Measurements from ENCODE around the gene TPSB2. TPM values are rescaled to one million over a fixed set of nuclear protein-coding genes. Genes with fewer than 3 reads are reported as not detected.
"Not testable (repeated sequence)": the region's sequence is repeated elsewhere in the genome, so short reads cannot be mapped to it uniquely, and the experiment has no call there.

TPSB2 gene
- total RNA-seq, 1 experiment from 2014 or later, result 16.7 TPM

- ChIA-PET CTCF (interaction anchor here (1.0 kb wide), 1 partner anchor 88 kb away, joined by 3 read pairs; no protein-coding TSS in a partner anchor), POLR2A (ENCODE audit: low non-redundant PET) (no interaction called here)
- peaks cover 10% of the 10 kb centered on the region for H3K4me1 ChIP-seq (ENCODE audit: insufficient read depth, low read length, poor library complexity, severe bottlenecking)
- H3K27ac ChIP-seq (ENCODE audit: low read depth, low read length, poor library complexity, severe bottlenecking), result no peak overlapping the region
- no TSS peak for BruUV-seq (replicated peaks)
- TF ChIP-seq EZH2 (IDR thresholded peaks at IDR 0.05; ENCODE audit: borderline replicate concordance, low read depth, low read length, poor library complexity, severe bottlenecking), result no peak
- TF ChIP-seq, protein P1, sequence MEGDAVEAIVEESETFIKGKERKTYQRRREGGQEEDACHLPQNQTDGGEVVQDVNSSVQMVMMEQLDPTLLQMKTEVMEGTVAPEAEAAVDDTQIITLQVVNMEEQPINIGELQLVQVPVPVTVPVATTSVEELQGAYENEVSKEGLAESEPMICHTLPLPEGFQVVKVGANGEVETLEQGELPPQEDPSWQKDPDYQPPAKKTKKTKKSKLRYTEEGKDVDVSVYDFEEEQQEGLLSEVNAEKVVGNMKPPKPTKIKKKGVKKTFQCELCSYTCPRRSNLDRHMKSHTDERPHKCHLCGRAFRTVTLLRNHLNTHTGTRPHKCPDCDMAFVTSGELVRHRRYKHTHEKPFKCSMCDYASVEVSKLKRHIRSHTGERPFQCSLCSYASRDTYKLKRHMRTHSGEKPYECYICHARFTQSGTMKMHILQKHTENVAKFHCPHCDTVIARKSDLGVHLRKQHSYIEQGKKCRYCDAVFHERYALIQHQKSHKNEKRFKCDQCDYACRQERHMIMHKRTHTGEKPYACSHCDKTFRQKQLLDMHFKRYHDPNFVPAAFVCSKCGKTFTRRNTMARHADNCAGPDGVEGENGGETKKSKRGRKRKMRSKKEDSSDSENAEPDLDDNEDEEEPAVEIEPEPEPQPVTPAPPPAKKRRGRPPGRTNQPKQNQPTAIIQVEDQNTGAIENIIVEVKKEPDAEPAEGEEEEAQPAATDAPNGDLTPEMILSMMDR (conservative IDR thresholded peaks at IDR 0.05; ENCODE audit: low read depth, low read length), result no peak
- intact Hi-C loops (cut with micrococcal nuclease; ENCODE audit: unreplicated experiment), result loop anchor here (1.0 kb wide), 1 partner anchor 88 kb away; no protein-coding TSS in a partner anchor
- H3K36me3 ChIP-seq (ENCODE audit: insufficient read depth, low read length, poor library complexity, severe bottlenecking), result no peaks in the 10 kb centered on the region
- DNase-seq (ENCODE audit: low spot score), result no peak
- H3K4me3 ChIP-seq (ENCODE audit: low read depth, low read length, poor library complexity, severe bottlenecking), result no peak overlapping the region
- no peaks in the 10 kb centered on the region for H3K9me3 ChIP-seq (ENCODE audit: low read depth, low read length, poor library complexity, severe bottlenecking)
- H3K27me3 ChIP-seq (replicated peaks; ENCODE audit: insufficient read depth, low read depth, low read length, poor library complexity), result no peaks in the 10 kb centered on the region
These were observed 36.0 kb downstream of the TPSB2 start for GRCh38 chr16:1193825-1194581.

DNA sequence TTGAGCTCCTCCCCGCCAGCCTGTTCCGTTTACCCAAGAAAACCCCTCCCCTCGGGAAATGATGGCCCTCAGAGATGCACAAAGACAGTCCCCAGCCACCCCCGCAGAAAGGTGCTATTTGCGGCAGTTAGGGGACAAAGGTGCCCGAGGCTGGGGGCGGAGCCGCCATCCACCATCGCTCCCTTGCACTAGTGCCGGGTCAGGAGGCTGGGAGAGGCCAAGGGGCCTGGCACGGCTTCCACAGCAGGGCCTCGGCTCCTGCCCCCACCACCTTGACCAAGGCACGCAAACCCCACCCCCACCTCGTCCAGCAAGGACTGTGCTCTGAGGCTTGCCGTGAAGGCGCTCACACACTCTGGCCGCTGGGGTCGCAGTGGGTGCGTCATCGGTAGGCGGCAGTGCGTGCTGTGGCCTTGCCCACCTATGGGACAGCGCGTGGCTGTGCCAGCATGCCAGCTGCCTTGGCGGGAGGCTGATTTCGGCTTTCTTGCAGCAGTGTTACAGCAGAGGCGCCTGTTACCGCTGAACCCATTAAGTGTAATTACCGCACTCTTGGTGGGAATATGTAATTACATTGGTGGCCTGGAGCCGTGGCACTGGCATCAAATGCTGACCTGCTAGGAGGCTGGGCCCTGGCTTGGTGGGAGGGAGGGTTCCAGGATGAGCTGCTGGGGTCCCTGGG is 36.7 kb downstream of the TPSB2 start:
- Histone ChIP-seq H3K4me1 (ENCODE audit: insufficient read depth, low read length, poor library complexity, severe bottlenecking) (peaks cover 10% of the 10 kb centered on the region), H3K36me3 (ENCODE audit: insufficient read depth, low read length, poor library complexity, severe bottlenecking) (no peaks in the 10 kb centered on the region), H3K4me3 (ENCODE audit: low read depth, low read length, poor library complexity, severe bottlenecking) (no peak overlapping the region), H3K9me3 (ENCODE audit: low read depth, low read length, poor library complexity, severe bottlenecking) (no peaks in the 10 kb centered on the region), H3K27ac (ENCODE audit: low read depth, low read length, poor library complexity, severe bottlenecking) (no peak overlapping the region), H3K27me3 (replicated peaks; ENCODE audit: insufficient read depth, low read depth, low read length, poor library complexity) (no peaks in the 10 kb centered on the region)
- no TSS peak for BruUV-seq (replicated peaks)
- ChIA-PET CTCF (interaction anchor here (1.0 kb wide), 1 partner anchor 87 kb away, joined by 3 read pairs; no protein-coding TSS in a partner anchor), POLR2A (ENCODE audit: low non-redundant PET) (no interaction called here)
- no peak for TF ChIP-seq EZH2 (IDR thresholded peaks at IDR 0.05; ENCODE audit: borderline replicate concordance, low read depth, low read length, poor library complexity, severe bottlenecking)
- TF ChIP-seq, protein P1 (conservative IDR thresholded peaks at IDR 0.05; ENCODE audit: low read depth, low read length), result no peak
- intact Hi-C loops (cut with micrococcal nuclease; ENCODE audit: unreplicated experiment), result no loop called here
- peak; percentile 57 for DNase-seq (ENCODE audit: low spot score)

DNA sequence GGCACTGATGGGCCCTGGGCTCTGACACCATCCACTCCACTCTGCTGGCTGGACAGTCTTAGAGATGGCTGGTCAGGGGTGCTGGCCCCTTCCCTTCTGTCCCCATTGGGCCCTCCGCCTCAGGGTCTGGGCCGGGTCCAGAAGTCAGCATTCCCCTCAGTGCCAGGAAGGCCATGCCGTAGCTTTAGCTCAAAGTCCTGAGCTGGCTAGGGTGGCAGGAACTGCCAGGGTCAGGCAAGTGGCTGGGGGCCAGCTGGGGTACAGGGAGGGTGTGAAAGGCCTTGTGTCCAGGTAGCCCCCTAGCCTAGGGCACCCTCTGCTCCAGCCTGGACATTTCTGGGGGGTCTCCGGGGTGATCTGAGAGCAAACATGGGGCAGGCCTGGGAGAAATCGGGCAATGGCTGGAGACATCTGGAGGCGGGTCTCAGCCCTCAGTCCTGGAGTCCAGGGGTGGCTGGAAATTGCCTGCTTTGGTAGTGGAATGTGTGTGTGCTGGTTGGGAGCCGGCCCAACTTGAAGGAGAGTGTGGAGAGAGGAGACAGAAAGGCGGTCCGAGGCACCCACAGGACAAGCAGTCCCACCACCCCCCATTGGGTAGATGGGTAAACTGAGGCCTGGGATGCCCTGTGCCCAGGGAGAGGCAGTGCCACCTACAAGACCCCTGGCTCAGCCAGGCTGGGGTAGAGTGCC is 37.5 kb downstream of the TPSB2 start:
- H3K27me3 ChIP-seq (replicated peaks; ENCODE audit: insufficient read depth, low read depth, low read length, poor library complexity), result no peaks in the 10 kb centered on the region
- H3K4me3 ChIP-seq (ENCODE audit: low read depth, low read length, poor library complexity, severe bottlenecking), result no peak overlapping the region
- H3K9me3 ChIP-seq (ENCODE audit: low read depth, low read length, poor library complexity, severe bottlenecking), result no peaks in the 10 kb centered on the region
- H3K36me3 ChIP-seq (ENCODE audit: insufficient read depth, low read length, poor library complexity, severe bottlenecking), result no peaks in the 10 kb centered on the region
- TF ChIP-seq, protein P1 (conservative IDR thresholded peaks at IDR 0.05; ENCODE audit: low read depth, low read length), result no peak
- no peak for TF ChIP-seq EZH2 (IDR thresholded peaks at IDR 0.05; ENCODE audit: borderline replicate concordance, low read depth, low read length, poor library complexity, severe bottlenecking)
- intact Hi-C loops (cut with micrococcal nuclease; ENCODE audit: unreplicated experiment), result no loop called here
- no peak overlapping the region for H3K27ac ChIP-seq (ENCODE audit: low read depth, low read length, poor library complexity, severe bottlenecking)
- no TSS peak for BruUV-seq (replicated peaks)
- ChIA-PET POLR2A (ENCODE audit: low non-redundant PET) (no interaction called here), CTCF (no interaction called here)
- no peak for DNase-seq (ENCODE audit: low spot score)
- H3K4me1 ChIP-seq (ENCODE audit: insufficient read depth, low read length, poor library complexity, severe bottlenecking), result peaks cover 10% of the 10 kb centered on the region

GRCh38 chr16:1190789-1191188 is 39.2 kb downstream of the TPSB2 start:
- H3K9me3 ChIP-seq (ENCODE audit: low read depth, low read length, poor library complexity, severe bottlenecking); intact Hi-C loops (cut with micrococcal nuclease; ENCODE audit: unreplicated experiment); BruUV-seq (replicated peaks); H3K4me1 ChIP-seq (ENCODE audit: insufficient read depth, low read length, poor library complexity, severe bottlenecking); CTCF ChIA-PET; H3K27ac ChIP-seq (ENCODE audit: low read depth, low read length, poor library complexity, severe bottlenecking); H3K36me3 ChIP-seq (ENCODE audit: insufficient read depth, low read length, poor library complexity, severe bottlenecking); DNase-seq (ENCODE audit: low spot score); POLR2A ChIA-PET (ENCODE audit: low non-redundant PET); H3K4me3 ChIP-seq (ENCODE audit: low read depth, low read length, poor library complexity, severe bottlenecking); H3K27me3 ChIP-seq (replicated peaks; ENCODE audit: insufficient read depth, low read depth, low read length, poor library complexity): not testable (repeated sequence)

Measured in A673 (cell line).